Subcutaneous adipose tissue (tissue), 4 donors: ENCODE results near the gene NT5DC4. TPM values are rescaled to one million over a fixed set of nuclear protein-coding genes. Genes with fewer than 3 reads are reported as not detected.

Source experiments
- total RNA-seq, 4 donors: library from RNA; depleted of rRNA; stranded (reverse); fragments of >200 nt; gene quantifications; one replicate each; pipeline ENCODE4 v1.1.0, GENCODE V29; 2016
- TF ChIP-seq, protein P1 (sequence below): fragments of 450-650 bp; IDR thresholded peaks from one replicate; pipeline ENCODE4 v1.5.1; 2016; ENCODE audit warnings: low read depth, mild to moderate bottlenecking, control low read depth, antibody characterized with exemption, moderate library complexity

The NT5DC4 gene
- total RNA-seq, 4 donors from 2014 or later, result not detected

DNA sequence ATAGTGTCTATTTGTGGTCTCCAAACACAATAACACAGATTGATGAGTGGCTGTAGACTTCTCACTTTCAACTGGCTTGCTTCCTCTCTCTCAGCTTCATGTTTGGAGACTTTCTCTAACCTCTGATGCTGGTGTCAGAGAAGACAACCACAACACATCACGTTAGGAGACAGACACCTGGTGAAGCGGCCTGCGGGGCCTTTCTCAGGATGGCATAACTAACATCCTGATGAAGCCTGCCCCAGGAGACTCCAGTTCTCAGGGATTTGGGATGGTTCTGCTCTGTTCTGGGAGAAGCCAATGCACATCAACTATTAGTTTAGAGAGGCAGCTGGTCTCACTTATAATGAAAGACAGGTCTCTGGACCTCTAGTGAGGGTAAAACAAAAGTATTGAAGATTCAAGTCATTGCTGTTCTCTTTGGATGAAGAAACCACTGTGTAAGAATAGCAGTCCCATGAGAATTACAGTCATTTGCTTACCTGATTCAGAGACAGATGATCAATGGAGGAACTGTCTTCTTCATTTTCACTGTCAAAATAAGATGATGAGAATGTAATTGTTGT lies 61.5 kb downstream of the NT5DC4 start:
- TF ChIP-seq, protein P1, sequence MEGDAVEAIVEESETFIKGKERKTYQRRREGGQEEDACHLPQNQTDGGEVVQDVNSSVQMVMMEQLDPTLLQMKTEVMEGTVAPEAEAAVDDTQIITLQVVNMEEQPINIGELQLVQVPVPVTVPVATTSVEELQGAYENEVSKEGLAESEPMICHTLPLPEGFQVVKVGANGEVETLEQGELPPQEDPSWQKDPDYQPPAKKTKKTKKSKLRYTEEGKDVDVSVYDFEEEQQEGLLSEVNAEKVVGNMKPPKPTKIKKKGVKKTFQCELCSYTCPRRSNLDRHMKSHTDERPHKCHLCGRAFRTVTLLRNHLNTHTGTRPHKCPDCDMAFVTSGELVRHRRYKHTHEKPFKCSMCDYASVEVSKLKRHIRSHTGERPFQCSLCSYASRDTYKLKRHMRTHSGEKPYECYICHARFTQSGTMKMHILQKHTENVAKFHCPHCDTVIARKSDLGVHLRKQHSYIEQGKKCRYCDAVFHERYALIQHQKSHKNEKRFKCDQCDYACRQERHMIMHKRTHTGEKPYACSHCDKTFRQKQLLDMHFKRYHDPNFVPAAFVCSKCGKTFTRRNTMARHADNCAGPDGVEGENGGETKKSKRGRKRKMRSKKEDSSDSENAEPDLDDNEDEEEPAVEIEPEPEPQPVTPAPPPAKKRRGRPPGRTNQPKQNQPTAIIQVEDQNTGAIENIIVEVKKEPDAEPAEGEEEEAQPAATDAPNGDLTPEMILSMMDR, result no peak

DNA sequence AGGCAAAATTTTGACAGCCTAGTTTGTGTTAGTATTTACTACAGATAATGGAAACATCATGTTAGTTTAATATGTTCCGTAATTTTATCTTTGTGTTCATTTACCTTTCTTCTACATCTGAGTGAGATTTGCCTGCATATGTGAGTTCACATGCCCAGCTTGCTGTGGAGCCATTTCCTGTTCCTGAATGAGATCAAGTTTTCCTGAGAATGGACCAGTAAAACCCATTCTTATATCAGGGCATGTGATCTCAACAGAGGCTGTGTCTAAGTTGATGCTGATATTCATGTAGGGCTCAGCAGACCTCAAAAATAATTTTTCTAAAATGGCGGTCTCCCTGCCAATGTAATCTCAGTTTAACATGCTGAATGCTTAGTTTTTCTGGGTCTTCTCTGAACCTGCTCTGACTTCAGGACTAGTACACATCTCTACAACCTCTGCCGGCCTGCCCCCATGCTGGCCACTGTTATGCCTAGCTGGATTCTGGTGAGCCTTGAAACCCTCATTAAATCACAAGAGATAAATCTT lies 62.4 kb downstream of the NT5DC4 start:
- TF ChIP-seq, protein P1, result no peak

DNA sequence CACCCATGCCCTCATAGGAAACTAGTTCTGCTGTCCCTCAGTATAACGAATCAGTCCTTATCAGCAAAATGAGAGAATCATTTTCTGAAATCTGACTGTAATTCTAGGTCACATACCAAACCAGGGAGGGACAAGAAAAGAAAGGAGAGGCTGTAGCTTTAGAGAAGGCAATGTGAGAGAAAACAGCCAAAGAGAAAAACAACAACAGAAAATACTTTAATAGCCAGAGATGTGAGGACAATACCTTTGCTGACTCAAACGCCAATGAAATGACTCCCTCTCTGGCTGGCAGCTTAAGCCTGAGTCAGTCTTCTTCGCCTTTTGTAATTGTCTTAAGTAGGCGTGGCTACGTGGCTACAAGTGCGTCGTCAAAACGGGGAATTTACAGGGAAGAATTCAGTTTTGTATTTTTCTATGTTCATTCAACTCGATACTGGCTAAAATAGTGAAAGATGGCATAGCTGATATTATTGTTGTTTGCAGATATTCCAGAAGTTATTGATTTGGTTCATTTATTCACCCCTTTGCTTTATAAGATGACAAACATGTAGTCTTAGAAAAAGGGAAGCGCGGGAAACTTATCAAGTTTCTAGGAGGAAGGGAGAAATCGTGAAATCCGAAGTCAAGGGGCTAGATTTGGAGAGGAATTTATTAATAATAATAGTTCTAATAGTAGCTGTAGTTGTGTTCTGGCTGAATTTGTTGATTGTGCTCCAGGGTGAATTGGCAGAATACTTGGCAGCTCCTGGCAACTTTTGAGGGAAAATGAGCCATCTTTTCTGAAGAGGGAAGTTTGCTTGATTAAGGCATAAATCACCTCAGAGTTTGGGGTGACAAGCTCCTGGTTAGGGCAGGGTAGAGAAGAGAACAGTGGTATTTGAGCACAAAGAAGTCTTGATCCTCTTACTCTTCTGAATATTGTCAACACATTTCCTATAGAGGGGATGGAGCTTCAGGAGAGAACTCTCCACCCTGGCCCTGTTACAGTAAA lies 63.7 kb downstream of the NT5DC4 start, which contains the start of gene IL1A:
Gene IL1A (minus strand): TSS at position 295 of the 991 bp plus-strand sequence. CDS start 723 bp downstream, outside the sequence.
- TF ChIP-seq, protein P1, result no peak

DNA sequence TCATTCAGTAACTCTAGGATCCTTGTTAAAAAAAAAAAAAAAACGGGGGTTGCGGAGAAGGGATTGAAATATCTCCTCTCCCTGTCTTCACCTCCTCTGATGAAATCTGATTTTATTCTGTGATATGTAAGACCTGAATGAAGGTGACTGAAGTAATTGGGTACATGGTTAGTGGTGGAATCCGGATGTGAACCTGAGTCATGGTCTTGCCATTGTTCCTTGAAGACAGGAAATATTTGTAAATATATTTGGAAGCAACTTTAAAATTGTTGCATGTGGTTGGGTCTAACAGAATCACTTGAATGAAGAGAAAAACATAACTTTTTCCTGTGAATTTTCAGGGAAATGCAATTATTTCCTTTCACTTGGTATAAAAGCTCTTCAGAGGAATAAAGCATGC lies 66.5 kb downstream of the NT5DC4 start:
- TF ChIP-seq, protein P1, result no peak

DNA sequence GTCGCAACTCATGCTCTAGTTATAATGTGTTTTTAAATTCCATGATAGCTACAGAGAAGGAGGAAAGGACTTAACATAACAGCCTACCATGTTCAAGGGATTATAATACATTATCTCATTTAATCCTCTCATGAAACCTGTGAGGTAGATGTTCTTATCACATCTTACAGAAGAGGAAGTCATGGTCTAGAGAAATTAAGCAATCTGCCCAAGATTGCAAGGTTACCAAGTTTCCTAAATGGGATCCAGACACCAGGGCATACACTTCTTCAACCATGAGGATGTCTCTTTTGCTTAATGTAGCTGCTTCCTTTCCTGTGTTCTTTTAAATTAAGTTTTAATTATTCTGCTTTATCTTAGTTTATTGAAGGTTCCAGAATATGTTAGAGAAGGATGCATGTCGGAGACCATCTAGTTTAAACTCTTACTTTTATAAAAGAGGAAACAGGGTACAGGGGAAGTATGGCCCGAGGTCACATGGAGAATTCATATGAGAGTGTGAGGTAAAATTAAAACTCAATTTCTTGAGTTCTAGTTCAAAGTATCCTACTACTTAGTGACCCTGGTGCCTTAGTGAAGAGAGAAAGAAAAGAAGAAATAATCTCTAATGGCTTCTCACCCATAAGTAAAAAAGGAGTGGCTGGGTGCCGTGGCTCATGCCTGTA lies 67.0 kb downstream of the NT5DC4 start:
- TF ChIP-seq, protein P1, result no peak

DNA sequence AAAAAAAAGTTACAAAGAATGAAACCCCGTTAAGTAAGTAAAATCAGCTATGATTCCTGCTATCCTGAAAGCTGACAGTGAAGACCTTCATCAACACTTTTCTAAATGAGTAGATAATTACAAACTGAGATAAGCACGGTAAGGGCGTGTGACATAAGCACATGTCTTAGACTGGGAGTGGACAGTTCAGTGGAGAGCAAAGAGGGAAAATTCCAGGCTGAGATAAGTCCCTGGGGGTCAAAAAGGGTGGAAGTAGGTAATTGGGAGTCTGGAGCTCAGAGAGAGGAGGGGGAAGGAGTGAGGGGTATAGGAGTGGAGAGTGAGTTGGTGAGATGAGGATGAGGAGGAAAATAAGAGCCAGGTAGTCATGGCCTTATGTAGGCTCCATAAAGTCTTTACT lies 67.8 kb downstream of the NT5DC4 start:
- TF ChIP-seq, protein P1, result no peak

Other genes with a start within 250 kb of the NT5DC4 start
- gene TTL, start 238.9 kb upstream of the NT5DC4 start, total RNA-seq, result 10 to 100 TPM; 22.3 to 41.6 (median 31.2) TPM
- gene POLR1B, start 178.6 kb upstream of the NT5DC4 start, total RNA-seq, result 10 to 100 TPM in 2 of 4 donors, 1 to 10 TPM in 2; 8.8 to 18.3 (median 12.9) TPM
- gene CHCHD5, start 136.4 kb upstream of the NT5DC4 start, total RNA-seq, result 10 to 100 TPM; 10.4 to 20.9 (median 12.6) TPM
- gene SLC20A1, start 75.1 kb upstream of the NT5DC4 start, total RNA-seq, result 10 to 100 TPM; 14.9 to 40.8 (median 33.5) TPM
- gene CKAP2L, start 43.6 kb downstream of the NT5DC4 start, total RNA-seq, result 1 to 10 TPM in 2 of 4 donors, under 1 TPM in 1, not detected in 1; 0.19 to 3.1 (median 1.5) TPM
- gene IL1A, start 63.5 kb downstream of the NT5DC4 start, total RNA-seq, result not detected
- gene IL1B, start 115.8 kb downstream of the NT5DC4 start, total RNA-seq, result 1 to 10 TPM in 1 of 4 donors, not detected in 3; 1.1 TPM
- not detected for gene IL37, start 190.1 kb downstream of the NT5DC4 start, total RNA-seq